ENCODE results near the gene PRSS1. TPM values are rescaled to one million over a fixed set of nuclear protein-coding genes. Genes with fewer than 3 reads are reported as not detected.
"Not testable (repeated sequence)": the region's sequence is repeated elsewhere in the genome, so short reads cannot be mapped to it uniquely, and the experiment has no call there.

PRSS1 gene
- total RNA-seq, 8 experiments from 2014 or later, result 0.46 to 0.90 (median 0.59) TPM; not detected in 5

DNA sequence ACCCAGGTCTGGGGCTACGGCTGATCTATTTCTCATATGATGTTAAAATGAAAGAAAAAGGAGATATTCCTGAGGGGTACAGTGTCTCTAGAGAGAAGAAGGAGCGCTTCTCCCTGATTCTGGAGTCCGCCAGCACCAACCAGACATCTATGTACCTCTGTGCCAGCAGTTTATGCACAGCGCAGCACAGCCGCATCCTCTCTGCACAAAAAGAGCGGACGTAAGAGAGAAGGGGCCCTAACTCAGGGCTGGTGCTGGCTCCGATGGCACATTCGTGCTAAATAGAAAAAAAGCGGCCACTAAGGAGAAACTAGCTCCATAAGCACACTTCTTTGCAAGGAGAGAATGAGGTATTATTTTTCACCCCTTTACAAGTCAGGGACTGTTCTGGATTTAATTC lies 28.3 kb upstream of the PRSS1 start:
- WGBS, 10 experiments, result 53 to 100% (median 84%) methylated on average over 1 to 9 of the region's 10 CpGs; no CpG with 5 or more reads in 3 of the 10 experiments
- in situ Hi-C loops (cut with MboI; ENCODE audit: low pct_unique_long_range_greater_than_20kb in 2 of 9, low sequenced_read_pairs in 9 of 9, unreplicated experiment in 9 of 9), result no loop called here
- Histone ChIP-seq H3K27ac (no peak overlapping the region), H3K4me3 (no peak overlapping the region), H3K4me1 (replicated peaks in 1 of 2) (no peaks in the 10 kb centered on the region)
- no peak for ATAC-seq (replicated peaks in 6 of 8)

DNA sequence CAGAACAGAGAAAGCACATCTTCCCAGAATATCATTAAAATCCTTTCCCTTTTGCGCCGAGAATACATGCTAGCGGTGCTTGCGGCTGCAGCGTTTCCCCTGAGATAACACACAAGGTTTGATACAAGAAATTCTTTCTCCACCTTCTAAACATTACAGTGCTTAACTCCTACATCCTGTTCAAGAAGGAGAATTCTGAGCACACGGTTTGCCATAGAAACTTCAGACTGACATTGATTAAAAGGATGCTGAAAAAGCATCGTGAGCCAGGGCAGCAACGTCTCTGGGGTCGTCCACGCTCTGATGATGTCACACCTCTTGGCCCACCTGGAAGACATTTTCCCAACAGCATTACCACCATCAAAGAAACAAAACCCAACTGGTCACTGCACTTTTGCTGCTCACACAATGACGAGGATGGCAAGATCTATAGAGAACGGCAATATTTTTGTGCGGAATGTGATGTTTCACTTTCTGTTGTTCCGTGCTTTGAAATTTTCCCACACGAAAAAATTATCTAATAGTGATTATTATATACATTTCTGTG lies 27.0 kb upstream of the PRSS1 start:
- 32 to 100% (median 81%) methylated on average over 5 to 15 of the region's 15 CpGs; no CpG with 5 or more reads in 2 of the 10 experiments for WGBS, 10 experiments
- in situ Hi-C loops (cut with MboI; ENCODE audit: low pct_unique_long_range_greater_than_20kb in 2 of 9, low sequenced_read_pairs in 9 of 9, unreplicated experiment in 9 of 9), result no loop called here

GRCh38 chr7:142733271-142733670 lies 16.0 kb upstream of the PRSS1 start:
- no peaks in the 10 kb centered on the region for H3K4me1 ChIP-seq (replicated peaks in 1 of 2)
- no peak overlapping the region for H3K27ac ChIP-seq
- no peak for ATAC-seq (replicated peaks in 6 of 8)
- in situ Hi-C loops (cut with MboI; ENCODE audit: low pct_unique_long_range_greater_than_20kb in 2 of 9, low sequenced_read_pairs in 9 of 9, unreplicated experiment in 9 of 9), result no loop called here
- 20 to 100% (median 83%) methylated on average over 1 to 8 of the region's 8 CpGs; no CpG with 5 or more reads in 1 of the 10 experiments for WGBS, 10 experiments
- no peak overlapping the region for H3K4me3 ChIP-seq

More for the DNA sequence above, 27.0 kb upstream of the PRSS1 start:
- Histone ChIP-seq H3K4me1 (replicated peaks in 1 of 2) (no peaks in the 10 kb centered on the region), H3K4me3 (no peak overlapping the region), H3K27ac (no peak overlapping the region)
- ATAC-seq (replicated peaks in 6 of 8), result no peak

GRCh38 chr7:142739923-142740492 lies 9.3 kb upstream of the PRSS1 start:
- Histone ChIP-seq H3K4me1 (replicated peaks in 1 of 2) (no peaks in the 10 kb centered on the region), H3K27ac (no peak overlapping the region), H3K4me3 (no peak overlapping the region)
- in situ Hi-C loops (cut with MboI; ENCODE audit: low pct_unique_long_range_greater_than_20kb in 2 of 9, low sequenced_read_pairs in 9 of 9, unreplicated experiment in 9 of 9), result no loop called here
- WGBS, 10 experiments, result 0 to 40% (median 14%) methylated on average over 1 of the region's 2 CpGs; no CpG with 5 or more reads in 5 of the 10 experiments
- peak in 1 of 8 experiments; percentile 64 for ATAC-seq (replicated peaks in 6 of 8)

DNA sequence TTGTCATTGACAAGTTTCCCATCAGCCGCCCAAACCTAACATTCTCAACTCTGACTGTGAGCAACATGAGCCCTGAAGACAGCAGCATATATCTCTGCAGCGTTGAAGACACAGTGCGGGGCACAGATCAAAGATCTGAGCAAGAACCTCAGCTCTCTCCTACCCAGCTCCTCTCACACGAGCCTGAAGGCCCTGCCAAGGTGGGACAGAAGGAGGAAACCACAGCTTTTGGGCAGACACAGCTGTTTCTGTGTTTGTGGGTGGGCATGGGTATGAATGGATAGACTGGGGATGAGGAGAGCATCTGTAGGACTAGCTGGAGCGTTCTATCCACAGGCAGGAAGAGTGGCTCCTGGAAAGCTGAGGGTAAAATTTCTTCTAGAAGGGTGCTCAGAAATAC lies 8.5 kb upstream of the PRSS1 start:
- H3K27ac ChIP-seq, result no peak overlapping the region
- no peaks in the 10 kb centered on the region for H3K4me1 ChIP-seq (replicated peaks in 1 of 2)
- no peak overlapping the region for H3K4me3 ChIP-seq
- WGBS, 10 experiments, result 0 to 100% (median 67%) methylated on average over 1 to 3 of the region's 5 CpGs; no CpG with 5 or more reads in 3 of the 10 experiments
- in situ Hi-C loops (cut with MboI; ENCODE audit: low pct_unique_long_range_greater_than_20kb in 2 of 9, low sequenced_read_pairs in 9 of 9, unreplicated experiment in 9 of 9), result no loop called here
- no peak for ATAC-seq (replicated peaks in 6 of 8)

DNA sequence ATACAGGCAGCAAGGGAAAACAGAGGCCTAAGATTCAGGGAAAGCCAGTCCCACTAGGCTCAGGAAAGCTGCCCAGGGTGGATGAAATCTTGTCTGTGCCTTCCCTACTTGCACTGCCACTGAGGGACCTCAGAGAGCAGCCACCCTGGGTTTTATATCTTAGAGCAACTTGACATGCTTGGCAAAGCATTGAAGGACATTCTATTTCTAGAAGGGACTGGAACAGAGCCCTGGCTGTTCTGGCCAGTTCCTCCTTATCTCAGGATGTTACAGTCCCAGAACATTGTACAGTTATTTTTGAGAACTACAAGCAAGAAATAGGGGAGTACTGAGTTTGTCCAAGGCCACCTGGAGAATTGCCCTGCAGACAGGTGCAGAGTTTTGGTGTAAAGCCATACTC lies 7.3 kb upstream of the PRSS1 start:
- H3K4me1 ChIP-seq (replicated peaks in 1 of 2); H3K27ac ChIP-seq; H3K4me3 ChIP-seq; ATAC-seq (replicated peaks in 6 of 8); in situ Hi-C loops (cut with MboI; ENCODE audit: low pct_unique_long_range_greater_than_20kb in 2 of 9, low sequenced_read_pairs in 9 of 9, unreplicated experiment in 9 of 9): not testable (repeated sequence)

- WGBS, 10 experiments, result 17 to 86% (median 72%) methylated on average over 1 of the region's 1 CpG; no CpG with 5 or more reads in 4 of the 10 experiments
- Histone ChIP-seq H3K4me1 (replicated peaks in 1 of 2) (no peaks in the 10 kb centered on the region), H3K27ac (no peak overlapping the region), H3K4me3 (no peak overlapping the region)
- peak in 1 of 8 experiments; percentile 11 for ATAC-seq (replicated peaks in 6 of 8)
- in situ Hi-C loops (cut with MboI; ENCODE audit: low pct_unique_long_range_greater_than_20kb in 2 of 9, low sequenced_read_pairs in 9 of 9, unreplicated experiment in 9 of 9), result no loop called here
Measured at GRCh38 chr7:142745091-142745635, 4.1 kb upstream of the PRSS1 start.

- in situ Hi-C loops (cut with MboI; ENCODE audit: low pct_unique_long_range_greater_than_20kb in 2 of 9, low sequenced_read_pairs in 9 of 9, unreplicated experiment in 9 of 9), result no loop called here
- peak in 1 of 8 experiments; percentile 74 for ATAC-seq (replicated peaks in 6 of 8)
- Histone ChIP-seq H3K27ac (no peak overlapping the region), H3K4me3 (no peak overlapping the region), H3K4me1 (replicated peaks in 1 of 2) (no peaks in the 10 kb centered on the region)
- WGBS, 10 experiments, result 40 to 88% (median 60%) methylated on average over 1 to 4 of the region's 4 CpGs; no CpG with 5 or more reads in 4 of the 10 experiments
Measured at GRCh38 chr7:142745745-142746144, 3.5 kb upstream of the PRSS1 start.

GRCh38 chr7:142746264-142746663 lies 3.0 kb upstream of the PRSS1 start:
- no peak overlapping the region for H3K4me3 ChIP-seq
- H3K4me1 ChIP-seq (replicated peaks in 1 of 2), result no peaks in the 10 kb centered on the region
- WGBS, 10 experiments, result 26 to 100% (median 77%) methylated on average over 1 to 3 of the region's 3 CpGs
- H3K27ac ChIP-seq, result no peak overlapping the region
- no peak for ATAC-seq (replicated peaks in 6 of 8)
- in situ Hi-C loops (cut with MboI; ENCODE audit: low pct_unique_long_range_greater_than_20kb in 2 of 9, low sequenced_read_pairs in 9 of 9, unreplicated experiment in 9 of 9), result no loop called here

DNA sequence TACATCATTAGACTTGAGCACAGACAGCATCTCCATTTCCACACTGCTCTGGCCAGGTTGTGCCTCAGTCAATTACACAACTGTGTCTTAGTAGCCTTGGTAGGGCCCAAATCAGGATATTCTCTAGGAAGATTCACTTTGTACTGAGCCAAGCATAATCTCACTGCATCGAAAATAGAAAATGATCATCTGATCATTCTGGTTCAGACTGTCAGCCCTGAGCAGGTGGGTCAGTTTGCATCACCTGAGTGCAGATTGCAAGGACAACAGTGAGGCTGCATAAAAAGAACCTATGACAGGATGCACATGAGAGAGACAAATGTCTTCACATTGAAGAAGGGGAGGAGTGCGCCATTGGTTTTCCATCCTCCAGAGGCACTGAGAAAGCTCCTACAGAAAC lies 862 bp upstream of the PRSS1 start:
- H3K4me1 ChIP-seq (replicated peaks in 1 of 2); in situ Hi-C loops (cut with MboI; ENCODE audit: low pct_unique_long_range_greater_than_20kb in 2 of 9, low sequenced_read_pairs in 9 of 9, unreplicated experiment in 9 of 9); H3K27ac ChIP-seq; H3K4me3 ChIP-seq; ATAC-seq (replicated peaks in 6 of 8): not testable (repeated sequence)
- 11 to 100% (median 80%) methylated on average over 1 to 2 of the region's 2 CpGs; no CpG with 5 or more reads in 3 of the 10 experiments for WGBS, 10 experiments

GRCh38 chr7:142750321-142750938 lies 1.2 kb downstream of the PRSS1 start:
- in situ Hi-C loops (cut with MboI; ENCODE audit: low pct_unique_long_range_greater_than_20kb in 2 of 9, low sequenced_read_pairs in 9 of 9, unreplicated experiment in 9 of 9), result no loop called here
- WGBS, 10 experiments, result 0 to 91% (median 60%) methylated on average over 1 to 8 of the region's 9 CpGs; no CpG with 5 or more reads in 2 of the 10 experiments
- Histone ChIP-seq H3K4me3 (no peak overlapping the region), H3K4me1 (replicated peaks in 1 of 2) (no peaks in the 10 kb centered on the region), H3K27ac (no peak overlapping the region)
- ATAC-seq (replicated peaks in 6 of 8), result peak in 1 of 8 experiments; percentile 49

- H3K4me1 ChIP-seq (replicated peaks in 1 of 2); in situ Hi-C loops (cut with MboI; ENCODE audit: low pct_unique_long_range_greater_than_20kb in 2 of 9, low sequenced_read_pairs in 9 of 9, unreplicated experiment in 9 of 9); ATAC-seq (replicated peaks in 6 of 8); H3K4me3 ChIP-seq; H3K27ac ChIP-seq: not testable (repeated sequence)
- WGBS, 10 experiments, result 37 to 88% (median 72%) methylated on average over 1 to 6 of the region's 14 CpGs; no CpG with 5 or more reads in 3 of the 10 experiments
Measured at GRCh38 chr7:142751526-142752175, 2.4 kb downstream of the PRSS1 start.
